ENCODE data around the gene PRPS1L1.

Gene PRPS1L1

DNA sequence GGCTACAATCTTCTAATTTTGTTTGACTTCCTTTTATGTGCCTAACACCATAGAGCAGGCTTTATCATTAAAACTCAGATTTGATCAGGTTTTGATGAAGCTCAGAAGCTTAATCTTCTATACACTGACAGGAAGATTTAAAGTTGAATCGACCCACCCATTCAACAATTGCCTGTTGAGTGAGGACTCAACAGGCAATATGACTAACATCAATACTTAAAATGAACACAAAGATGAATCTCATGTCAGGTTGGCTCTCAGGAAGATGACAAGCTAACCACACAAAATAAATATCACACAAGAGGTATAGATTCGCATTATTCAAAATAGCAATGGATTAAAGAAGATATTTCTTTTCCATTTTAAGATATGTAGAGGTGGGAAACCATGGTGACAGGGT is 50.7 kb downstream of the PRPS1L1 start:
- no peak overlapping the region for H3K4me3 ChIP-seq (ENCODE audit: low read depth, low read length)
- no peak for DNase-seq (ENCODE audit: low read depth)
- TF ChIP-seq, protein P1, sequence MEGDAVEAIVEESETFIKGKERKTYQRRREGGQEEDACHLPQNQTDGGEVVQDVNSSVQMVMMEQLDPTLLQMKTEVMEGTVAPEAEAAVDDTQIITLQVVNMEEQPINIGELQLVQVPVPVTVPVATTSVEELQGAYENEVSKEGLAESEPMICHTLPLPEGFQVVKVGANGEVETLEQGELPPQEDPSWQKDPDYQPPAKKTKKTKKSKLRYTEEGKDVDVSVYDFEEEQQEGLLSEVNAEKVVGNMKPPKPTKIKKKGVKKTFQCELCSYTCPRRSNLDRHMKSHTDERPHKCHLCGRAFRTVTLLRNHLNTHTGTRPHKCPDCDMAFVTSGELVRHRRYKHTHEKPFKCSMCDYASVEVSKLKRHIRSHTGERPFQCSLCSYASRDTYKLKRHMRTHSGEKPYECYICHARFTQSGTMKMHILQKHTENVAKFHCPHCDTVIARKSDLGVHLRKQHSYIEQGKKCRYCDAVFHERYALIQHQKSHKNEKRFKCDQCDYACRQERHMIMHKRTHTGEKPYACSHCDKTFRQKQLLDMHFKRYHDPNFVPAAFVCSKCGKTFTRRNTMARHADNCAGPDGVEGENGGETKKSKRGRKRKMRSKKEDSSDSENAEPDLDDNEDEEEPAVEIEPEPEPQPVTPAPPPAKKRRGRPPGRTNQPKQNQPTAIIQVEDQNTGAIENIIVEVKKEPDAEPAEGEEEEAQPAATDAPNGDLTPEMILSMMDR (IDR thresholded peaks at IDR 0.05; ENCODE audit: control insufficient read depth, extremely low read depth, insufficient read depth) = no peak
